Astrocyte (in vitro differentiated cells and primary cell): ENCODE data around the gene NUDT14. TPM values are rescaled to one million over a fixed set of nuclear protein-coding genes. Genes with fewer than 3 reads are reported as not detected.

Experiments
- DNase-seq: peaks from one replicate; pipeline ENCODE4 v3.0.0-alpha.2; 2010; ENCODE audit warnings: low read depth
- FAIRE-seq: peaks from 2 replicates; lab custom pipeline; 2011; peaks lifted over from hg19 to GRCh38; lab: Jason Lieb, UNC
- H2AFZ ChIP-seq: 2 replicates; pipeline ENCODE4 v1.6.0; 2012; ENCODE audit warnings: low read depth, low read length, inconsistent platforms
- H3K27ac ChIP-seq: 2 replicates; pipeline ENCODE4 v1.5.1; 2011; ENCODE audit warnings: low read depth, low read length, inconsistent platforms
- H3K27me3 ChIP-seq: 2 replicates; pipeline ENCODE4 v1.6.0; 2011; ENCODE audit warnings: low read length, inconsistent platforms; ENCODE audit not compliant: insufficient read depth
- H3K36me3 ChIP-seq: 2 replicates; pipeline ENCODE4 v1.5.1; 2011; ENCODE audit warnings: low read length, inconsistent platforms; ENCODE audit not compliant: insufficient read depth
- H3K4me1 ChIP-seq: 2 replicates; pipeline ENCODE4 v1.5.1; 2011; ENCODE audit warnings: low read length, inconsistent platforms; ENCODE audit not compliant: insufficient read depth
- H3K4me2 ChIP-seq: 2 replicates; pipeline ENCODE4 v1.6.0; 2012; ENCODE audit warnings: low read length, inconsistent platforms
- H3K4me3 ChIP-seq: 2 replicates; pipeline ENCODE4 v1.5.1; 2011; ENCODE audit warnings: low read depth, mild to moderate bottlenecking, low read length, inconsistent platforms; ENCODE audit not compliant: insufficient read depth
- H3K79me2 ChIP-seq: 2 replicates; pipeline ENCODE4 v1.6.0; 2012; ENCODE audit warnings: mild to moderate bottlenecking, low read length, inconsistent platforms; ENCODE audit not compliant: insufficient read depth
- H3K9ac ChIP-seq: 2 replicates; pipeline ENCODE4 v1.6.0; 2012; ENCODE audit warnings: mild to moderate bottlenecking, low read length, inconsistent platforms
- H3K9me3 ChIP-seq: 2 replicates; pipeline ENCODE4 v1.5.1; 2012; ENCODE audit warnings: low read depth, mild to moderate bottlenecking, low read length, inconsistent platforms; ENCODE audit not compliant: insufficient read depth
- H4K20me1 ChIP-seq: 2 replicates; pipeline ENCODE4 v1.6.0; 2012; ENCODE audit warnings: low read length, inconsistent platforms; ENCODE audit not compliant: insufficient read depth
- H3K27ac Mint-ChIP-seq: one replicate; pipeline ENCODE4 v1.8.0; 2021; ENCODE audit warnings: mild to moderate bottlenecking, mixed read lengths; ENCODE audit not compliant: unreplicated experiment
- H3K27me3 Mint-ChIP-seq: one replicate; pipeline ENCODE4 v1.8.0; 2021; ENCODE audit warnings: low read depth, mixed read lengths; ENCODE audit not compliant: unreplicated experiment
- H3K36me3 Mint-ChIP-seq: one replicate; pipeline ENCODE4 v1.8.0; 2021; ENCODE audit warnings: low read depth, mixed read lengths; ENCODE audit not compliant: unreplicated experiment
- H3K4me1 Mint-ChIP-seq: one replicate; pipeline ENCODE4 v1.8.0; 2021; ENCODE audit warnings: low read depth, mixed read lengths; ENCODE audit not compliant: unreplicated experiment
- H3K4me3 Mint-ChIP-seq: one replicate; pipeline ENCODE4 v1.8.0; 2021; ENCODE audit warnings: mild to moderate bottlenecking, moderate library complexity, mixed read lengths; ENCODE audit not compliant: unreplicated experiment
- H3K9me3 Mint-ChIP-seq: one replicate; pipeline ENCODE4 v1.8.0; 2021; ENCODE audit warnings: mild to moderate bottlenecking, mixed read lengths; ENCODE audit not compliant: unreplicated experiment
- CTCF ChIP-seq: IDR thresholded peaks from 2 replicates; pipeline ENCODE4 v1.5.1; 2011; ENCODE audit warnings: low read depth, mild to moderate bottlenecking, inconsistent platforms, low read length, moderate library complexity; ENCODE audit not compliant: insufficient read depth
- EZH2 ChIP-seq: IDR thresholded peaks from 2 replicates; pipeline ENCODE4 v1.6.1; 2012; ENCODE audit warnings: mild to moderate bottlenecking, low read length, inconsistent platforms; ENCODE audit not compliant: insufficient read depth
- total RNA-seq: library from RNA; stranded (reverse); gene quantifications from 2 replicates; pipeline ENCODE4 v1.2.1, GENCODE V29; 2021

The NUDT14 gene
- total RNA-seq, 1 donor from 2014 or later = 17.5 TPM

GRCh38 chr14:105141486-105142281 is 39.4 kb downstream of the NUDT14 start:
- Mint-ChIP-seq H3K9me3 (peaks cover 9% of the 10 kb centered on the region), H3K4me3 (no peak overlapping the region), H3K27me3 (peaks cover 2% of the 10 kb centered on the region), H3K27ac (no peak overlapping the region), H3K4me1 (no peaks in the 10 kb centered on the region), H3K36me3 (peaks cover 11% of the 10 kb centered on the region)
- no peak overlapping the region for H2AFZ ChIP-seq
- H3K36me3 ChIP-seq = no peaks in the 10 kb centered on the region
- TF ChIP-seq EZH2 (no peak), CTCF (no peak)
- peaks cover 12% of the 10 kb centered on the region for H3K9me3 ChIP-seq
- no peaks in the 10 kb centered on the region for H3K4me1 ChIP-seq
- H3K27me3 ChIP-seq = no peaks in the 10 kb centered on the region
- FAIRE-seq (no peak), DNase-seq (no peak)
- no peak overlapping the region for H3K4me3 ChIP-seq
- no peak overlapping the region for H3K27ac ChIP-seq
- H4K20me1 ChIP-seq = no peaks in the 10 kb centered on the region
- H3K9ac ChIP-seq = no peak overlapping the region
- H3K4me2 ChIP-seq = no peak overlapping the region
- no peaks in the 10 kb centered on the region for H3K79me2 ChIP-seq

DNA sequence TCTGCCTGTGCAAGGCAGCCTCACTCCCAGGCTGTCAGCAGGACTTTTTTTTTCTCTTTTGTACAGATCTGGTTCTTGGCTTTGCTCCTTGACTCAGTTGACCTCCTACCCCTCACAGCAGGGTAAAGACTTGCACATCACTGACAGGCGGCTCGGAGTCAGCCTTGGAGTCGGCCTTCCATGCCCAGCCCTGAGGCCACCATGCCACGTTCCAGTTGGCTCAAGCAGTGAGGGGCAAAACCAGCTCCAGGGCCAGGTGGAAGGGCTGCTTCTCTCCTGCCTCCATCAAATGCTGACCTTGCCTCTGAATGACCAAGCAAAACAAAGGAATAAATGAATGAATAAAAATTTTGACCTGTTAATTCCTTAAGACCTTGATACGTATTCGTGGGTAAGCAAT is 40.1 kb downstream of the NUDT14 start:
- H3K4me3 Mint-ChIP-seq = no peak overlapping the region
- Histone ChIP-seq H3K79me2 (no peaks in the 10 kb centered on the region), H3K4me3 (no peak overlapping the region), H3K27ac (no peak overlapping the region), H2AFZ (no peak overlapping the region), H3K27me3 (no peaks in the 10 kb centered on the region), H3K9me3 (peaks cover 12% of the 10 kb centered on the region), H3K9ac (no peak overlapping the region), H3K4me1 (no peaks in the 10 kb centered on the region), H3K36me3 (no peaks in the 10 kb centered on the region), H4K20me1 (no peaks in the 10 kb centered on the region), H3K4me2 (no peak overlapping the region)
- no peak overlapping the region for H3K27ac Mint-ChIP-seq
- FAIRE-seq = no peak
- no peak for DNase-seq
- H3K36me3 Mint-ChIP-seq = peaks cover 11% of the 10 kb centered on the region
- TF ChIP-seq CTCF (no peak), EZH2 (no peak)
- peaks cover 9% of the 10 kb centered on the region for H3K9me3 Mint-ChIP-seq
- peaks cover 2% of the 10 kb centered on the region for H3K27me3 Mint-ChIP-seq
- H3K4me1 Mint-ChIP-seq = no peaks in the 10 kb centered on the region

GRCh38 chr14:105140581-105140980 is 40.5 kb downstream of the NUDT14 start:
- FAIRE-seq = no peak
- no peaks in the 10 kb centered on the region for H4K20me1 ChIP-seq
- no peaks in the 10 kb centered on the region for H3K4me1 Mint-ChIP-seq

More at GRCh38 chr14:105140581-105140980, 40.5 kb downstream of the NUDT14 start:
- Histone ChIP-seq H3K9ac (no peak overlapping the region), H2AFZ (no peak overlapping the region), H3K27ac (no peak overlapping the region), H3K36me3 (no peaks in the 10 kb centered on the region), H3K4me3 (no peak overlapping the region), H3K27me3 (no peaks in the 10 kb centered on the region), H3K4me1 (no peaks in the 10 kb centered on the region), H3K9me3 (peaks cover 12% of the 10 kb centered on the region), H3K79me2 (no peaks in the 10 kb centered on the region), H3K4me2 (no peak overlapping the region)
- Mint-ChIP-seq H3K4me3 (no peak overlapping the region), H3K27me3 (peaks cover 2% of the 10 kb centered on the region), H3K36me3 (peaks cover 11% of the 10 kb centered on the region), H3K27ac (no peak overlapping the region), H3K9me3 (peaks cover 9% of the 10 kb centered on the region)
- no peak for DNase-seq
- TF ChIP-seq CTCF (no peak), EZH2 (no peak)
